Testis (tissue), 3 donors: ENCODE data around the gene IFIT5. TPM values are rescaled to one million over a fixed set of nuclear protein-coding genes. Genes with fewer than 3 reads are reported as not detected.
"Not testable (repeated sequence)": the region's sequence is repeated elsewhere in the genome, so short reads cannot be mapped to it uniquely, and the experiment has no call there.

ENCODE experiments used
- DNase-seq: peaks from one replicate; pipeline ENCODE4 v3.0.0-alpha.2; 2019
- H3K27ac ChIP-seq, 2 donors: fragments of 200-600 bp; sonication (generic); one replicate each; pipeline ENCODE4 v1.5.1; 2019
- H3K27me3 ChIP-seq: fragments of 200-600 bp; sonication (generic); one replicate; pipeline ENCODE4 v1.5.1; 2019
- H3K36me3 ChIP-seq: fragments of 200-600 bp; sonication (generic); one replicate; pipeline ENCODE4 v1.5.1; 2017; ENCODE audit warnings: low read depth; ENCODE audit errors: missing control alignments
- H3K4me1 ChIP-seq: fragments of 200-600 bp; sonication (generic); one replicate; pipeline ENCODE4 v1.5.1; 2019
- H3K4me3 ChIP-seq, 2 donors: fragments of 200-600 bp; sonication (generic); one replicate each; pipeline ENCODE4 v1.5.1; 2017 to 2019
- H3K9me3 ChIP-seq: fragments of 200-600 bp; sonication (generic); one replicate; pipeline ENCODE4 v1.5.1; 2017
- CTCF ChIP-seq, 3 experiments: fragments of 450-650 bp in 2 of 3; fragments of 200-600 bp in 1 of 3; sonication (generic) in 1 of 3; IDR thresholded peaks; one replicate each; pipeline ENCODE4 v1.5.1; 2016 to 2019; ENCODE audit warnings: antibody characterized with exemption in 3 of 3, mild to moderate bottlenecking in 2 of 3, moderate library complexity in 1 of 3
- POLR2A ChIP-seq: fragments of 450-650 bp; IDR thresholded peaks from one replicate; pipeline ENCODE4 v1.6.1; 2017; ENCODE audit warnings: antibody characterized with exemption, mild to moderate bottlenecking, moderate library complexity
- WGBS, 2 donors: methylation state at CpG; one replicate each; pipeline ENCODE4 v1.1.5; 2018; 5-methylcytosine and 5-hydroxymethylcytosine counted together
- intact Hi-C: fragments of 100-400 bp; cut with DNase I; formaldehyde crosslinking; loops from one replicate; pipeline ENCODE4 v1.15.1; 2023; ENCODE audit warnings: low total_unique reads
- polyA plus RNA-seq: library from polyadenylated mRNA; stranded (reverse); fragments of 350-450 nt; fragmentation: Illumina TruSeq; extraction: RNeasy Lipid Tissue Mini Kit (QIAGEN cat#74804); gene quantifications from one replicate; pipeline ENCODE4 v1.2.3, GENCODE V29; 2014; ENCODE audit warnings: low read depth, low replicate concordance; ENCODE audit not compliant: insufficient read depth
- total RNA-seq, 2 donors: library from RNA; depleted of rRNA; stranded (reverse); fragments of >200 nt; gene quantifications; one replicate each; pipeline ENCODE4 v1.2.3, GENCODE V29; 2016

IFIT5 gene
- total and polyA plus RNA-seq, 3 donors from 2014 or later = 6.9 to 9.2 (median 8.2) TPM

GRCh38 chr10:89395141-89395540 is 19.2 kb upstream of the IFIT5 start:
- Histone ChIP-seq H3K9me3 (no peaks in the 10 kb centered on the region), H3K4me1 (peaks cover 26% of the 10 kb centered on the region), H3K27ac (no peak overlapping the region), H3K4me3 (no peak overlapping the region), H3K27me3 (no peaks in the 10 kb centered on the region), H3K36me3 (no peaks in the 10 kb centered on the region)
- intact Hi-C loops = no loop called here
- 93 to 100% methylated on average over 2 of the region's 2 CpGs for WGBS, 2 donors
- no peak for DNase-seq
- TF ChIP-seq POLR2A = no peak
- no peak for TF ChIP-seq CTCF (IDR thresholded peaks at IDR 0.05)

GRCh38 chr10:89398003-89398749 is 16.2 kb upstream of the IFIT5 start:
- peaks cover 12% of the 10 kb centered on the region for H3K4me1 ChIP-seq
- H3K27me3 ChIP-seq = no peaks in the 10 kb centered on the region
- H3K9me3 ChIP-seq = no peaks in the 10 kb centered on the region
- no peak overlapping the region for H3K4me3 ChIP-seq
- no peaks in the 10 kb centered on the region for H3K36me3 ChIP-seq
- intact Hi-C loops = no loop called here
- WGBS, 2 donors = 62 to 70% methylated on average over 5 of the region's 5 CpGs
- DNase-seq = no peak
- TF ChIP-seq POLR2A (no peak), CTCF (IDR thresholded peaks at IDR 0.05) (no peak)
- H3K27ac ChIP-seq = no peak overlapping the region

DNA sequence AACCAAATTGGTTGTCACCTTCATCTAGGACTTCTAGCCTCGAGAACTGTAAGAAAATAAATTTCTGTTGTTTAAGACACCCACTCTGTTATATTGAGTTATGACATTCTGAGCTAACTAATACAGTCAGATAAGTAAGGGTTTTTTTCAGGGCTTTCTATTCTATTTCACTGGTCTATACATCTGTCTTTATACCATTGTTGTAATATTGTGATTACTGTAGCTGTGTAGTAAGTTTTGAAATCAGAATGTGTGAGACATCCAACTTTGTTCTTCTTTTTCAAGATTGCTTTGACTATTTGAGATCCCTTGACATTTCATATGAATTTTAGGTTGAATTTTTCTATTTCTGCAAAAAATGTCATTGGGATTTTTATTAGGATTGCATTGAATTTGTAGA is 14.4 kb upstream of the IFIT5 start:
- Histone ChIP-seq H3K27ac (no peak overlapping the region), H3K36me3 (no peaks in the 10 kb centered on the region), H3K27me3 (no peaks in the 10 kb centered on the region), H3K4me1 (no peaks in the 10 kb centered on the region), H3K4me3 (no peak overlapping the region), H3K9me3 (no peaks in the 10 kb centered on the region)
- TF ChIP-seq POLR2A (no peak), CTCF (IDR thresholded peaks at IDR 0.05) (no peak)
- DNase-seq = no peak
- 79 to 90% methylated on average over 1 of the region's 1 CpG for WGBS, 2 donors
- intact Hi-C loops = no loop called here

- intact Hi-C loops = no loop called here
- WGBS, 2 donors = 98 to 100% methylated on average over 2 of the region's 2 CpGs
Measured at GRCh38 chr10:89403043-89403442, 11.3 kb upstream of the IFIT5 start.

GRCh38 chr10:89404104-89405047 is 10.0 kb upstream of the IFIT5 start:
- Histone ChIP-seq H3K27ac (no peak overlapping the region), H3K4me1 (no peaks in the 10 kb centered on the region), H3K9me3 (no peaks in the 10 kb centered on the region), H3K36me3 (no peaks in the 10 kb centered on the region), H3K4me3 (no peak overlapping the region), H3K27me3 (no peaks in the 10 kb centered on the region)
- WGBS, 2 donors = 85 to 92% methylated on average over 11 of the region's 11 CpGs
- intact Hi-C loops = no loop called here
- DNase-seq = no peak
- TF ChIP-seq CTCF (IDR thresholded peaks at IDR 0.05) = peak in 1 of 3 experiments; percentile 9
- TF ChIP-seq POLR2A = no peak

More at GRCh38 chr10:89403043-89403442, 11.3 kb upstream of the IFIT5 start:
- H3K4me3 ChIP-seq = no peak overlapping the region
- no peak for DNase-seq
- H3K9me3 ChIP-seq = no peaks in the 10 kb centered on the region
- no peaks in the 10 kb centered on the region for H3K36me3 ChIP-seq
- no peak overlapping the region for H3K27ac ChIP-seq
- H3K27me3 ChIP-seq = no peaks in the 10 kb centered on the region
- no peak for TF ChIP-seq POLR2A
- no peaks in the 10 kb centered on the region for H3K4me1 ChIP-seq

GRCh38 chr10:89406178-89406577 is 8.2 kb upstream of the IFIT5 start:
- 96 to 99% methylated on average over 9 of the region's 9 CpGs for WGBS, 2 donors
- H3K4me3 ChIP-seq, intact Hi-C loops: not testable (repeated sequence)

DNA sequence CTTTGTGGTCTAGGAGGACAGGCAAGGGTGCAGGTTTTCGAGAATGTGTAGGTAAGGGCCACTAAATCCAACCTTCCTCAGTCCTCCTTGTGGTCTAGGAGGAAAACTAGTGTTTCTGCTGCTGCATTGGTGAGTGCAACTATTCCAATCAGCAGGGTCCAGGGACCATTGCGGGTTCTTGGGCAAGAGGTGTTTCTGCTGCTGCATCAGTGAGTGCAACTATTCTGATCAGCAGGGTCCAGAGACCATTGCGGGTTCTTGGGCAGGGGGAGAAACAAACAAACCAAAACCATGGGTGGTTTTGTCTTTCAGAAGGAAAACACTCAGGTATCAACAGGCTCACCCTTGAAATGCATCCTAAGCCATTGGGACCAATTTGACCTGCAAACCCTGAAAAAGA is 6.6 kb upstream of the IFIT5 start:
- H3K4me3 ChIP-seq, H3K9me3 ChIP-seq, H3K27me3 ChIP-seq, intact Hi-C loops, H3K36me3 ChIP-seq, H3K27ac ChIP-seq, DNase-seq, H3K4me1 ChIP-seq: not testable (repeated sequence)
- 92 to 96% methylated on average over 3 of the region's 3 CpGs for WGBS, 2 donors

More at GRCh38 chr10:89406178-89406577, 8.2 kb upstream of the IFIT5 start:
- not testable (repeated sequence) for DNase-seq, H3K27ac ChIP-seq, H3K36me3 ChIP-seq, H3K9me3 ChIP-seq, H3K4me1 ChIP-seq, H3K27me3 ChIP-seq
